SK-N-SH (cell line): ENCODE data around the gene KASH5. TPM values are rescaled to one million over a fixed set of nuclear protein-coding genes. Genes with fewer than 3 reads are reported as not detected.

Experiments
- CTCF ChIA-PET: fragments of 300-600, 350-600 bp; formaldehyde crosslinking; extraction: SDS; loops from one replicate; lab custom pipeline; 2021; lab: Yijun Ruan, JAX
- POLR2A ChIA-PET: fragments of 350-600 bp; sonication (Branson Sonifier 250); formaldehyde crosslinking; extraction: SDS; loops from one replicate; lab custom pipeline; 2020; ENCODE audit warnings: antibody characterized with exemption, inconsistent platforms; lab: Yijun Ruan, JAX
- DNase-seq: peaks from one replicate; pipeline ENCODE4 v3.0.0; 2012
- H2AFZ ChIP-seq: fragments of 200-600 bp; sonication (generic); 2 replicates; pipeline ENCODE4 v1.8.1; 2016; ENCODE audit warnings: antibody characterized with exemption, mild to moderate bottlenecking, low read depth
- H3F3A ChIP-seq: fragments of 200-600 bp; sonication (generic); replicated peaks from 2 replicates; pipeline ENCODE3; 2016; ENCODE audit warnings: antibody characterized with exemption, mild to moderate bottlenecking; ENCODE audit not compliant: insufficient read depth
- H3K27ac ChIP-seq, 2 experiments: fragments of 200-500 bp in 1 of 2; fragments of 200-600 bp in 1 of 2; sonication (Bioruptor generic) in 1 of 2; sonication (generic), shearing (Covaris generic) in 1 of 2; 2 replicates each; pipeline versions ENCODE4 v1.5.1 to v1.6.1; 2014 to 2016; ENCODE audit warnings: low read depth in 2 of 2, inconsistent platforms in 1 of 2, low read length in 1 of 2, mild to moderate bottlenecking in 1 of 2, mixed read lengths in 1 of 2
- H3K27me3 ChIP-seq: fragments of 200-600 bp; sonication (generic), shearing (Covaris generic); 2 replicates; pipeline ENCODE4 v1.6.1; 2016; ENCODE audit warnings: mixed run types; ENCODE audit not compliant: insufficient read depth
- H3K36me3 ChIP-seq, 2 experiments: fragments of 200-500 bp in 1 of 2; fragments of 200-600 bp in 1 of 2; sonication (Bioruptor generic) in 1 of 2; sonication (generic) in 1 of 2; replicated peaks in 1 of 2; 2 replicates each; pipeline versions ENCODE3 to v1.5.1; 2014 to 2016; ENCODE audit warnings: low read length in 1 of 2, mild to moderate bottlenecking in 1 of 2; ENCODE audit not compliant: insufficient read depth in 2 of 2, control insufficient read depth in 1 of 2
- H3K4me1 ChIP-seq, 2 experiments: fragments of 200-500 bp in 1 of 2; fragments of 200-600 bp in 1 of 2; sonication (Bioruptor generic) in 1 of 2; sonication (generic), shearing (Covaris generic) in 1 of 2; 2 replicates each; pipeline versions ENCODE4 v1.5.1 to v1.6.1; 2014 to 2016; ENCODE audit warnings: low read depth in 1 of 2, low read length in 1 of 2, mixed run types in 1 of 2; ENCODE audit not compliant: insufficient read depth in 2 of 2, control insufficient read depth in 1 of 2
- H3K4me2 ChIP-seq: fragments of 200-600 bp; sonication (generic), shearing (Covaris generic); 2 replicates; pipeline ENCODE4 v1.6.1; 2017; ENCODE audit warnings: mixed run types
- H3K4me3 ChIP-seq, 2 experiments: fragments of 200-500 bp in 1 of 2; fragments of 200-600 bp in 1 of 2; sonication (Bioruptor generic) in 1 of 2; sonication (generic), shearing (Covaris generic) in 1 of 2; 2 replicates each; pipeline versions ENCODE4 v1.5.1 to v1.8.1; 2014 to 2016; ENCODE audit warnings: low read depth in 2 of 2, inconsistent platforms in 1 of 2, low read length in 1 of 2, mild to moderate bottlenecking in 1 of 2, mixed read lengths in 1 of 2, moderate library complexity in 1 of 2
- H3K79me2 ChIP-seq: fragments of 200-600 bp; sonication (generic); 2 replicates; pipeline ENCODE4 v1.8.1; 2017; ENCODE audit warnings: mild to moderate bottlenecking; ENCODE audit not compliant: insufficient read depth
- H3K9ac ChIP-seq: fragments of 200-600 bp; sonication (generic); 2 replicates; pipeline ENCODE4 v1.6.1; 2017; ENCODE audit warnings: mixed run types
- H3K9me2 ChIP-seq: fragments of 200-600 bp; sonication (generic); 2 replicates; pipeline ENCODE4 v1.6.1; 2017; ENCODE audit warnings: mixed run types
- H3K9me3 ChIP-seq: fragments of 200-600 bp; sonication (generic); 2 replicates; pipeline ENCODE4 v1.6.1; 2017; ENCODE audit warnings: mixed run types, mild to moderate bottlenecking, moderate library complexity
- H4K20me1 ChIP-seq: fragments of 200-600 bp; sonication (generic); 2 replicates; pipeline ENCODE4 v1.6.1; 2017; ENCODE audit warnings: mild to moderate bottlenecking, mixed run types; ENCODE audit not compliant: insufficient read depth
- CHD2 ChIP-seq: fragments of 150-350 bp; IDR thresholded peaks from 2 replicates; pipeline ENCODE4 v1.6.1; 2018; ENCODE audit warnings: low read length; ENCODE audit not compliant: partially characterized antibody
- CTCF ChIP-seq: fragments of 200-600 bp; sonication (generic); IDR thresholded peaks from 2 replicates; pipeline ENCODE4 v1.6.1; 2017; ENCODE audit warnings: antibody characterized with exemption, mild to moderate bottlenecking, moderate library complexity
- ELF1 ChIP-seq: IDR thresholded peaks from 2 replicates; pipeline ENCODE4 v1.4.0; 2012
- EP300 ChIP-seq, 2 experiments: IDR thresholded peaks; 2 replicates each; pipeline versions ENCODE4 v1.4.0 to v1.6.1; 2012; ENCODE audit warnings: borderline replicate concordance in 1 of 2, low read depth in 1 of 2, low read length in 1 of 2
- EZH2phosphoT487 ChIP-seq: fragments of 200-600 bp; sonication (generic); IDR thresholded peaks from 2 replicates; pipeline ENCODE4 v1.6.1; 2017; ENCODE audit warnings: low read depth, mixed run types, mild to moderate bottlenecking, antibody characterized with exemption, moderate library complexity, borderline replicate concordance
- FOXJ3 ChIP-seq: sonication (generic); formaldehyde crosslinking; IDR thresholded peaks from 2 replicates; pipeline ENCODE4 v1.5.1; 2020; ENCODE audit warnings: mild to moderate bottlenecking, missing genetic modification reagents
- GABPA ChIP-seq: IDR thresholded peaks from 2 replicates; pipeline ENCODE4 v1.4.0; 2012; ENCODE audit warnings: low read depth, mild to moderate bottlenecking
- GATA2 ChIP-seq: sonication (generic); formaldehyde crosslinking; IDR thresholded peaks from 2 replicates; pipeline ENCODE4 v1.5.0; 2020; ENCODE audit warnings: mild to moderate bottlenecking, missing genetic modification reagents
- JUND ChIP-seq: IDR thresholded peaks from 2 replicates; pipeline ENCODE4 v1.4.0; 2012
- MAX ChIP-seq: IDR thresholded peaks from 2 replicates; pipeline ENCODE4 v1.4.0; 2012; ENCODE audit warnings: low read depth
- MXI1 ChIP-seq: IDR thresholded peaks from 2 replicates; pipeline ENCODE4 v1.6.1; 2012; ENCODE audit warnings: mild to moderate bottlenecking, low read depth, low read length, improper control_type of control experiment
- RAD21 ChIP-seq: IDR thresholded peaks from 2 replicates; pipeline ENCODE4 v1.6.1; 2012; ENCODE audit warnings: mild to moderate bottlenecking, low read length
- RCOR1 ChIP-seq: fragments of 150-350 bp; IDR thresholded peaks from 2 replicates; pipeline ENCODE4 v1.6.1; 2017; ENCODE audit warnings: antibody characterized with exemption, low read length
- REST ChIP-seq: IDR thresholded peaks from 2 replicates; pipeline ENCODE4 v1.6.1; 2012; ENCODE audit warnings: mild to moderate bottlenecking, low read depth, low read length, moderate library complexity
- SIN3A ChIP-seq: IDR thresholded peaks from 2 replicates; pipeline ENCODE4 v1.6.1; 2012; ENCODE audit warnings: low read depth, mild to moderate bottlenecking, low read length, moderate library complexity, borderline replicate concordance
- TAF1 ChIP-seq: IDR thresholded peaks from 2 replicates; pipeline ENCODE4 v1.6.1; 2012; ENCODE audit warnings: low read depth, mild to moderate bottlenecking, low read length, moderate library complexity, borderline replicate concordance
- TCF12 ChIP-seq: IDR thresholded peaks from 2 replicates; pipeline ENCODE4 v1.4.0; 2012
- TEAD4 ChIP-seq: IDR thresholded peaks from 2 replicates; pipeline ENCODE4 v1.4.0; 2012; ENCODE audit warnings: mild to moderate bottlenecking, borderline replicate concordance; ENCODE audit not compliant: insufficient read depth
- USF2 ChIP-seq: fragments of 150-350 bp; IDR thresholded peaks from 2 replicates; pipeline ENCODE4 v1.6.1; 2017; ENCODE audit warnings: antibody characterized with exemption, low read length, low read depth, borderline replicate concordance
- YY1 ChIP-seq: IDR thresholded peaks from 2 replicates; pipeline ENCODE4 v1.4.0; 2012; ENCODE audit warnings: low read depth, mild to moderate bottlenecking
- WGBS: methylation state at CpG from one replicate; pipeline ENCODE4 v1.1.6; 2017; ENCODE audit warnings: low lambda C conversion rate; 5-methylcytosine and 5-hydroxymethylcytosine counted together
- polyA plus RNA-seq, 3 experiments: library from polyadenylated mRNA; depleted of rRNA; stranded (reverse); fragments of >200 nt; gene quantifications; 2 replicates each; pipeline ENCODE4 v1.2.3, GENCODE V29; 2012

Gene KASH5
- polyA plus RNA-seq, 1 of the 3 experiments (the other 2 are of a cell fraction): 0.20 TPM

GRCh38 chr19:49374665-49375434, 13.2 kb upstream of the KASH5 start (continued):
- TF ChIP-seq MAX (no peak), REST (no peak), RCOR1 (no peak), USF2 (no peak), CHD2 (no peak), RAD21 (no peak), GATA2 (CRISPR knock-in tag) (no peak), EP300 (IDR thresholded peaks at IDR 0.05; ENCODE audit: borderline replicate concordance in 1 of 2, low read depth in 1 of 2, low read length in 1 of 2) (no peak), FOXJ3 (CRISPR knock-in tag) (no peak)

GRCh38 chr19:49378512-49378911, 9.5 kb upstream of the KASH5 start:
- no peak overlapping the region for H3K9ac ChIP-seq
- peaks cover under 1% of the 10 kb centered on the region for H3F3A ChIP-seq
- POLR2A ChIA-PET: no interaction called here
- H3K36me3 ChIP-seq: no peaks in the 10 kb centered on the region
- no peaks in the 10 kb centered on the region for H3K79me2 ChIP-seq
- CTCF ChIA-PET: interaction anchor here (0.7 to 3.7 kb wide), 3 partner anchors 13 to 180 kb away, joined by 3 to 24 read pairs (median 4); partner anchors contain the start of gene FLT3LG
- H3K4me3 ChIP-seq: no peak overlapping the region
- H3K4me1 ChIP-seq: no peaks in the 10 kb centered on the region
- no peak for DNase-seq
- WGBS: 63% methylated on average over 3 of the region's 3 CpGs
- H3K9me2 ChIP-seq: no peaks in the 10 kb centered on the region
- peaks cover 7% of the 10 kb centered on the region; the same call in 1 of the 2 replicates for H3K9me3 ChIP-seq
- no peaks in the 10 kb centered on the region for H4K20me1 ChIP-seq
- no peak overlapping the region for H2AFZ ChIP-seq
- H3K27ac ChIP-seq: no peak overlapping the region
- H3K27me3 ChIP-seq: peaks cover 21% of the 10 kb centered on the region
- H3K4me2 ChIP-seq: no peak overlapping the region
- TF ChIP-seq EZH2phosphoT487: no peak
- no peak for TF ChIP-seq USF2
- TF ChIP-seq JUND: no peak
- no peak for TF ChIP-seq RCOR1
- no peak for TF ChIP-seq SIN3A
- no peak for TF ChIP-seq CTCF
- no peak for TF ChIP-seq EP300 (IDR thresholded peaks at IDR 0.05; ENCODE audit: borderline replicate concordance in 1 of 2, low read depth in 1 of 2, low read length in 1 of 2)
- TF ChIP-seq TCF12: no peak
- TF ChIP-seq GABPA: no peak
- no peak for TF ChIP-seq MXI1
- TF ChIP-seq TAF1: no peak
- no peak for TF ChIP-seq GATA2 (CRISPR knock-in tag)
- no peak for TF ChIP-seq MAX
- no peak for TF ChIP-seq TEAD4
- TF ChIP-seq FOXJ3 (CRISPR knock-in tag): no peak
- no peak for TF ChIP-seq ELF1
- no peak for TF ChIP-seq YY1
